Adrenal gland (tissue), 5 donors: ENCODE results near the gene ZC3H12D.

Experiments
- CTCF ChIP-seq, 6 experiments: fragments of 450-650 bp in 4 of 6; fragments of 200-600 bp in 2 of 6; sonication (generic) in 1 of 6; IDR thresholded peaks; 1 replicate in 5 of 6; 2 replicates in 1 of 6; pipeline versions ENCODE4 v1.5.1 to v1.8.0; 2016 to 2021; ENCODE audit warnings: antibody characterized with exemption in 6 of 6, mild to moderate bottlenecking in 2 of 6, moderate library complexity in 1 of 6
- POLR2A ChIP-seq, 2 donors: fragments of 450-650 bp; IDR thresholded peaks; one replicate each; pipeline ENCODE4 v1.6.1; 2017; ENCODE audit warnings: antibody characterized with exemption in 2 of 2, mild to moderate bottlenecking in 2 of 2, moderate library complexity in 1 of 2
- donor health status: DM: no; HTN: no; CAD: no.

GRCh38 chr6:149471801-149472200 is 13.0 kb downstream of the ZC3H12D start:
- TF ChIP-seq CTCF (IDR thresholded peaks at IDR 0.05) (no peak), POLR2A (IDR thresholded peaks at IDR 0.05) (no peak)
